IPS-20b (cell line): ENCODE results near the gene AK4.

Experiments
- H3K27ac ChIP-seq: one replicate; pipeline ENCODE4 v1.5.1; 2013; ENCODE audit warnings: low read length
- H3K27me3 ChIP-seq: 2 replicates; pipeline ENCODE4 v1.6.1; 2013; ENCODE audit warnings: mild to moderate bottlenecking, low read length, inconsistent platforms; ENCODE audit not compliant: insufficient read depth
- H3K36me3 ChIP-seq: 2 replicates; pipeline ENCODE4 v1.6.1; 2013; ENCODE audit warnings: low read depth, mild to moderate bottlenecking, inconsistent platforms, low read length, moderate library complexity; ENCODE audit not compliant: insufficient read depth
- H3K4me1 ChIP-seq: 2 replicates; pipeline ENCODE4 v1.6.1; 2013; ENCODE audit warnings: mild to moderate bottlenecking, control low read depth, inconsistent platforms, low read length, moderate library complexity; ENCODE audit not compliant: insufficient read depth
- H3K4me3 ChIP-seq: 2 replicates; pipeline ENCODE4 v1.5.1; 2013; ENCODE audit warnings: mild to moderate bottlenecking, low read length, inconsistent platforms
- H3K9ac ChIP-seq: 2 replicates; pipeline ENCODE4 v1.6.1; 2013; ENCODE audit warnings: low read depth, mild to moderate bottlenecking, inconsistent platforms, low read length, moderate library complexity
- H3K9me3 ChIP-seq: 2 replicates; pipeline ENCODE4 v1.6.1; 2013; ENCODE audit warnings: mild to moderate bottlenecking, low read depth, low read length, inconsistent platforms; ENCODE audit not compliant: insufficient read depth

AK4 gene

GRCh38 chr1:65180977-65181376 is 33.0 kb downstream of the AK4 start:
- H3K9me3 ChIP-seq: no peaks in the 10 kb centered on the region
- peaks cover 26% of the 10 kb centered on the region for H3K4me1 ChIP-seq
- no peak overlapping the region for H3K4me3 ChIP-seq
- no peaks in the 10 kb centered on the region for H3K27me3 ChIP-seq
- no peak overlapping the region for H3K9ac ChIP-seq
- no peak overlapping the region for H3K27ac ChIP-seq
- no peaks in the 10 kb centered on the region for H3K36me3 ChIP-seq

DNA sequence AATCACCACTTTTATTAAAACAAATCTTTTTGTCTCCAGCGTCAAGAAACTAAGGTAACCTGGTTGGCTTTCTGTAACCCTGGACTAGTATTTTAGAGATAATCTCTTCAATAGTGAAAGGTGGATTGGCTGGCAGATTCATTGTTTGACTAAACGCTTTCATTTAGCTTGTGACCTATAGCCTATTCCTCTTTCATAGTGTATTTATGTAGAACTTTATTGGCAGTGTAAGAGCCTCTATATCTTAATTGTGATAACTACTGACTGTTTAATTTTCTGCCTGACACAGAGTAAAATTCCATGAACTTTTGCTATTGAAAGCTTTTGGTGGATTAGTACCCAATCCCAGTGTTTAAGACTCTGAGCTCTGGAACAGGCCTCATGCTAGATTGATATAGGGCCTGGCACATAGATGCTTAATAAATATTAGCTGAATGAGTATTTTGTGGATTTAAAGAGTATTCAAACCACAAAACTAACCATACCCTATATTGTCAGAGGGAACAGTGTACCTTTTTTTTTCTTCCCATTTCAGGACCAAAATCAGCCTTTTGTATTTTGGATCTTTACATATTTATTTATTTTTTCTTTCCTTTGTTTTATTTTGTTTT is 34.8 kb downstream of the AK4 start:
- no peaks in the 10 kb centered on the region for H3K9me3 ChIP-seq
- no peaks in the 10 kb centered on the region for H3K36me3 ChIP-seq
- H3K9ac ChIP-seq: no peak overlapping the region
- no peak overlapping the region for H3K4me3 ChIP-seq
- no peaks in the 10 kb centered on the region for H3K27me3 ChIP-seq
- H3K27ac ChIP-seq: no peak overlapping the region
- peaks cover 11% of the 10 kb centered on the region for H3K4me1 ChIP-seq

DNA sequence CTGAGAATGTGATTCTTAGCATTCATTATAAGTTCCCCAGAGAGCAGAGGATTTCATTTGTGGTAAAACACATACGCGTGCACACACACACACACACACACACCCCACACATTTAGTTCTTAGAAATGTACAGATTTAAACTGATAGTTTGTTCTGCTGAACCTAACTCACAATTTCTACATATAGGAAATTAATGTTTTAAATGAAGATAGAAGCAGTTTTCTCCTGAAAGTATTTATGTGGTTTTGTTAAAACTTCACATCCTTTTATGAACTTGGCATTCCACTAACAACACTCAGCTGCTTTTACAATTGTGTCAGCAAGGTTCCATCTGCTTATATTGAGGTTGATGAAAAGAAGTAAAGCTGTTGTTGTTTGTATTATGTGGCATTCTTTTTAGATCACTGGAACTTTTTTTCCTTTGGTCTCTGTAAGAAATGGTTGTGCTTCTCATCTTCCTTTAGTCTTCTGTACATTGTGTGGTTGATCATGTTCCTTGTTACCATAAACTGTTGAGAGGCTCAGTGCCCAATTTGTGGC is 41.6 kb downstream of the AK4 start:
- Histone ChIP-seq H3K4me3 (no peak overlapping the region), H3K9ac (no peak overlapping the region), H3K27me3 (no peaks in the 10 kb centered on the region), H3K27ac (no peak overlapping the region), H3K9me3 (no peaks in the 10 kb centered on the region), H3K36me3 (peaks cover 30% of the 10 kb centered on the region), H3K4me1 (no peaks in the 10 kb centered on the region)

- H3K36me3 ChIP-seq: peaks cover 30% of the 10 kb centered on the region
- H3K27ac ChIP-seq: no peak overlapping the region
- no peaks in the 10 kb centered on the region for H3K27me3 ChIP-seq
- no peak overlapping the region for H3K4me3 ChIP-seq
- H3K9me3 ChIP-seq: no peaks in the 10 kb centered on the region
- H3K4me1 ChIP-seq: no peaks in the 10 kb centered on the region
- no peak overlapping the region for H3K9ac ChIP-seq
These were observed 42.2 kb downstream of the AK4 start for GRCh38 chr1:65190229-65190628.

DNA sequence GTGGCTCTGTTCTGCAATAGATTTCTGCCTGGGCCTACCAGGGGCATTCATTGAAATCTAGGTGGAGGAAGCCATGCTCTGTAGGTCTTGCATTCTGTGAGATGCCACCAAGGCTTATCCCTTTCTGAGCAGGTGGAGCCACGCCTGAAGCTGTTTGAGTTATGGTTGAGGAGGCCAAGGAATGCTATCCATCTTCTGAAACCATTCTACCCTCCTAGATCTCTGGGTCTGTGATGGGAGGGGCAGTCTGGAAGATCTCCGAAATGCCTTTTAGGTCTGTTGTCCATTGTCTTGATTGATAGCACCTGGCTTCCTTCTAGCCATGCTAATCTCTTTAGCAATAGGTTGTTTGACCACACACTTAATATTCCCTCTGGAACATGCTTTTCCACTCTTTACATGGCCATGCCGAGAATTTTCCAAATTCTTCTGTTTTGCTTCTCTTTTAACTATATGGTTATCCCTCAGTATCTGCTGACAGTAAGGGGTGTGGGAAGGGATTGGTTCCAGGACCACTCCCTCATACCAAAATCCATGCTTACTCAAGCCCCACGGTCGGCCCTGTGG is 45.2 kb downstream of the AK4 start:
- no peaks in the 10 kb centered on the region for H3K4me1 ChIP-seq
- H3K36me3 ChIP-seq: peaks cover 32% of the 10 kb centered on the region
- no peaks in the 10 kb centered on the region for H3K27me3 ChIP-seq
- no peak overlapping the region for H3K27ac ChIP-seq
- no peak overlapping the region for H3K4me3 ChIP-seq
- H3K9me3 ChIP-seq: no peaks in the 10 kb centered on the region
- no peak overlapping the region for H3K9ac ChIP-seq

GRCh38 chr1:65195495-65196417 is 47.8 kb downstream of the AK4 start:
- no peaks in the 10 kb centered on the region for H3K9me3 ChIP-seq
- no peak overlapping the region for H3K27ac ChIP-seq
- peaks cover 34% of the 10 kb centered on the region for H3K36me3 ChIP-seq
- H3K4me1 ChIP-seq: no peaks in the 10 kb centered on the region
- H3K9ac ChIP-seq: no peak overlapping the region
- H3K27me3 ChIP-seq: no peaks in the 10 kb centered on the region
- H3K4me3 ChIP-seq: no peak overlapping the region

DNA sequence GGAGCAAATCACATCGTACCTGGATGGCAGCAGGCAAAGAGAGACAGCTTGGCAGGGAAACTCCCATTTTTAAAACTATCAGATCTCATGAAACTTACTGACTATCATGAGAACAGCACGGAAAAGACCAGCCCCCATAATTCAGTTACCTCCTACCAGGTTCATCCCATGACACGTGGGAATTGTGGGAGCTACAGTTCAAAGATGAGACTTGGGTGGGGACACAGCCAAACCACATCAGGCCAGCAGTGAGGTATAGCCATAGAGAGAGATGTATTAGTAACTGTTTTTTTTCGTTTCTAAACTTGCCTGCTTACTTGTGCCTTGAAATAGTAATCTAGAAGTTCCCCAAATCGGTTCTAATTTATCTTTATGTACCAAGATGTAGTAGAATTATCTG is 48.9 kb downstream of the AK4 start:
- Histone ChIP-seq H3K4me1 (no peaks in the 10 kb centered on the region), H3K4me3 (no peak overlapping the region)

GRCh38 chr1:65197636-65198035 is 49.6 kb downstream of the AK4 start:
- no peak overlapping the region for H3K9ac ChIP-seq
- H3K4me1 ChIP-seq: no peaks in the 10 kb centered on the region
- H3K27ac ChIP-seq: no peak overlapping the region
- peaks cover 21% of the 10 kb centered on the region; the same call in 1 of the 2 replicates for H3K36me3 ChIP-seq
- H3K27me3 ChIP-seq: no peaks in the 10 kb centered on the region
- H3K4me3 ChIP-seq: no peak overlapping the region
- no peaks in the 10 kb centered on the region for H3K9me3 ChIP-seq

More for the DNA sequence above, 48.9 kb downstream of the AK4 start:
- Histone ChIP-seq H3K27ac (no peak overlapping the region), H3K36me3 (peaks cover 28% of the 10 kb centered on the region), H3K27me3 (no peaks in the 10 kb centered on the region), H3K9me3 (no peaks in the 10 kb centered on the region), H3K9ac (no peak overlapping the region)

GRCh38 chr1:65198096-65198495 is 50.1 kb downstream of the AK4 start:
- Histone ChIP-seq H3K9me3 (no peaks in the 10 kb centered on the region), H3K27ac (no peak overlapping the region), H3K36me3 (peaks cover 17% of the 10 kb centered on the region; the same call in 1 of the 2 replicates), H3K9ac (no peak overlapping the region), H3K4me3 (no peak overlapping the region), H3K27me3 (no peaks in the 10 kb centered on the region), H3K4me1 (no peaks in the 10 kb centered on the region)

DNA sequence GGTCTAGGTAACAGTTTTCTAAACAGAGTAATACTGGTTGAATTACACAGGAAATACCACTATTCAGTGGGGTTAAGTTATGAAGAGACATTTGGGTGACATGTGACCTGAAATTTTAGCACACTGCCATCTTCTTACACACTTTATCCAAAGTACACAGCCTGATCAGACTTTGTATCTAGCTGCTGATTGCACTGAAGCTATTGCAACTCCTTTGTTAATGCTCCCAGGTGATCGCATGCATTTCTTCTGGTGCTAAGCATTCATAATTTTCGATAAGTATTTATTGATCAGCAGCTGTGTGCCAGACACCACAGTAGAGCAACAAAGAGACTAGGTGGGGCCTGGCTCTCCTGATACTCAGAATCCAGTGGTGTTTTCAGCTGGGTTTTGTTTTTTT is 52.4 kb downstream of the AK4 start:
- Histone ChIP-seq H3K4me3 (no peak overlapping the region), H3K9me3 (no peaks in the 10 kb centered on the region), H3K36me3 (peaks cover 6% of the 10 kb centered on the region; the same call in 1 of the 2 replicates)

DNA sequence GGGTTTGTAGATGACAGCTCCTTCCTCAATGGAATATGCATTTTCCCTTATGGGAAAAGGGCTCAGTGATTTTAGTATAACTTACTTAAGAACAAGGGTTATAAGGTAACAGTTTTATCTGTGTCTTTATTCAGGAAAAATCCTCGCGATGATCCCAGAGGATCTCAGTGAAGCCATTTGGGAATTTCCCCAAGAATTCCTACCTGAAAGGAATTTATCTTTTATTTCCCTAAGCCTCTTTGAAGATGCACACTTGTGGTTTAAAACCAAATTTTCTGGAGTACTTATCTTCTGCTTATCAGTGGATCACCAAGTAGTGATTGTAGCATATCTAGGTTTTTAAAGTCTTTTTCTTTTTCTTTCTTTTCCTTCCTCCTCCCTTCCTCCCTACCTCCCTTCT is 58.8 kb downstream of the AK4 start:
- no peaks in the 10 kb centered on the region for H3K36me3 ChIP-seq
- no peaks in the 10 kb centered on the region for H3K27me3 ChIP-seq
- no peak overlapping the region for H3K27ac ChIP-seq
- H3K9me3 ChIP-seq: no peaks in the 10 kb centered on the region
- no peak overlapping the region for H3K4me3 ChIP-seq
- no peak overlapping the region for H3K9ac ChIP-seq
- no peaks in the 10 kb centered on the region; the same call in 1 of the 2 replicates for H3K4me1 ChIP-seq

More for the DNA sequence above, 52.4 kb downstream of the AK4 start:
- H3K27ac ChIP-seq: no peak overlapping the region
- no peaks in the 10 kb centered on the region for H3K27me3 ChIP-seq
- no peaks in the 10 kb centered on the region for H3K4me1 ChIP-seq
- H3K9ac ChIP-seq: no peak overlapping the region
